T-helper 1 cell (primary cell): ENCODE results near the gene SMCP.

Source experiments
- DNase-seq, 5 donors: peaks; one replicate each; pipeline ENCODE4 v3.0.0-alpha.2; 2012 to 2020
- total RNA-seq, 4 donors: gene quantifications; one replicate each; lab custom pipeline; 2026; lab: John Stamatoyannopoulos, UW

The SMCP gene
- total RNA-seq, result 0 reads per million in 4 donors

GRCh38 chr1:152878042-152878441 is at the start of gene SMCP:
TSS of gene SMCP (plus strand) at chr1:152878322. CDS start at chr1:152884423, 6,101 bp downstream.
- no peak for DNase-seq

DNA sequence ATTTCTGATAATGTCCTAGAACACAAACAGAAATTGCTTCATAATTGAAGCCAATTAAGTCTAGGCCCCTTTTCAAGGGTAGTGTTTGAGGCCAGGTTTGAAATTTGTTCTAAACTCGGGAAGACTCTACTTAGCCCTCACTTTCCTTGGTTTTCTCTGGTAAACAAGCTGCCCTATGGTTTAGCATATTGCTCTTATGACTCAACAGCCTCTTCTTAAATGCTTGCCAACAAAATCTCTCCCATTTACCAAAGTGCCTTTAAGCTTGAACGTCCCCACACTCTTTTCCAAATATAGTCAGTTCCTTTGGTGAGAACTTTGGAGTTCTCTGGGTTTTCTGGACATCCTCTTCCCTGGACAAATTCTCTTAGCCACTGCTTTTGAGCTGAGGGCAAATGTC is 41.3 kb upstream of the SMCP start:
- no peak for DNase-seq

DNA sequence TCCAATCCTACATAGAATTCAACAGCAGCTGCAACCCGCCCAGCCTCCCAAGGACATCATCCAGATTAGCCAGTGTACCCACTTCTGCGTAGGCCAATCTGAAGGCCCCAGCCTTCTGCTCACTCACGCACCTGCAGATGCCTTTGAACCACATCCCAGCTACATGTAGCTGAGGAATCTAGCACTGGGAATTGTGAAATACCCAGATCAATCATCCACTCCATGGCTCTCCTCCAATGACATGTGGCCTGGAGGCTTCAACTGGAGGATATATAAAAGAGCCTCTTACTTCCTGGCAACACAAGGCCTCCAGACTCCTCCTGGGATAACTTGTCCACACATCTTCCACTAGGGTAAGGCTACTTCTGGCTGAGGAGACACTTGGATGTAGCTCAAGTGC is 35.6 kb upstream of the SMCP start, which contains the start of gene LCE6A:
Gene LCE6A (plus strand): TSS at position 301 of the 400 bp plus-strand sequence. CDS start 665 bp downstream, outside the sequence.
- DNase-seq, result no peak

DNA sequence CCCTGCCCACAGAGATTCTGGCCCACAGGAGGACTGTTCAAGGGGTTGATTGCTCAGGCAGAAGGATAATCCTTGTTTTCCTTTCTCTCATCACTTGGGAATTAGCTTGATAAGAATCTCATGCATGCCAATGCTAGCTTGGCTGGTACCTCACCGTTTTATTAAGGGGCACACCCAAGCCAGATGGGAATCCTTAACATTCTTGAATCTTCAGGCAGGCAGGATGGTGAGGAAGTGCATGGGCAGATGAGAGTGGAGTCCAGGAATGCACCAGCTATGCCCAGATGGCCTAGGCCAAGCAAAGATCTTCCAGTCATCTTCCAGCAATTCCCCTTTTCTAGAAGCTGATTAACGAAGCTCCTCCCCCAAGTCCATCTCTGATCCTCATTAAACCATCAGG is 22.5 kb upstream of the SMCP start:
- no peak for DNase-seq

DNA sequence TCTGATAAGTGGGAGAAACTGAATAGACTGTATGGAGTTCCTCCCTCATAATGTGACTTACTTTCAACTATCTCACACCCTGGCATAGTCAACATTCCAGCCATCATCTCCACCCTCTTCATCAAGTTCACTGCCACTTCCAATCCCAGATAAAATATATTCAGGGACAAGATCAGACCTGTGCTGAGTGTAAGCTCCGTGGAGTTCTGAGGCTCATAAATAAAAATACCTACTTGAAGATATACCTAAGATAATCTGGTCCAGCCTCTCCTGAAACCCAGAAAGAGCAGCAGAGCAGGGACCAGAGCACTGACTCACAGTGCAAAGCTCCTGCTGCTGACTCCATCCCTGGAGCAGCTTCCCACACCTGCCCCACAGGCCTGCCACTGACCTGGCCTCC is 20.1 kb upstream of the SMCP start:
- no peak for DNase-seq

- DNase-seq, result no peak
Observed at GRCh38 chr1:152859696-152860095, 18.4 kb upstream of the SMCP start, which contains the start of gene LCE7A. TSS of gene LCE7A (plus strand) at chr1:152859996. CDS start at chr1:152860698, 702 bp downstream.

GRCh38 chr1:152860129-152860528 is 18.0 kb upstream of the SMCP start:
- no peak for DNase-seq

GRCh38 chr1:152861374-152861773 is 16.7 kb upstream of the SMCP start:
- no peak for DNase-seq

DNA sequence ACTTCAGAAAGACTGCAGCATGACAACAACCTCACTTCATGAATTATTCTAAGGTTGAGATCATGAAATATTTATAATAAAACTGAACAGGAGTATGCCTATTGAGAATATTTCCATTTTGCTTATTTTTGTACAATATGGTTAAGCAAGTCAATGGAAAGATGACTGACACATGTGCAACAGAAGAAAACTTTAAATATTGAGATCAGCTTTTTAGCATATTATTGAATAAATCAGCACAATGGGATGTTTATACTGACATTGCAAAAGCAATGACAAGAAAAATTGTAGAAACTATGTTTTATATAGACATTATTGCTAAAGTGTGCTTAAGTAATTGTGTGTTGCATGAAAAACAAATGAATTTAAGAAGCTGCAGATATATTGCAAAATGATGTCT is 13.7 kb upstream of the SMCP start:
- no peak for DNase-seq

DNA sequence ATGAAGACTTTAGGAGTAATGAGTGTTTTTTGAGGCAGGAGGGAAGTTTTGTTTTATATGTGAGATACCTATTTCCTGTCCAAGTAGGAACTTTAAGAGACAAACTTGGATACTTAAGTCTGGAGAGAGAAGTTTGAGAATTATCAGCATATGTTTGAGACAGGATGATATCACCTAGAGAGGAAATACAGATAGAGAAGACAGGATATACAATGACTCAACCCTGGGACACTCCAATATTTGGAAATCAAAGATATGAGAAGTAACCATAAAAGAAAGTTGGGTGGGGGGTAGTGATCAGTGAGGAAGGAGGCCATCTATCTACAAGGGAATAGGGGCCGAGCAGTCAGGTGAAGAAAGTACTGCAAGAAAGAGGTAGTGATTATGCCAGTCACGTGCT is 11.8 kb upstream of the SMCP start:
- DNase-seq, result no peak

DNA sequence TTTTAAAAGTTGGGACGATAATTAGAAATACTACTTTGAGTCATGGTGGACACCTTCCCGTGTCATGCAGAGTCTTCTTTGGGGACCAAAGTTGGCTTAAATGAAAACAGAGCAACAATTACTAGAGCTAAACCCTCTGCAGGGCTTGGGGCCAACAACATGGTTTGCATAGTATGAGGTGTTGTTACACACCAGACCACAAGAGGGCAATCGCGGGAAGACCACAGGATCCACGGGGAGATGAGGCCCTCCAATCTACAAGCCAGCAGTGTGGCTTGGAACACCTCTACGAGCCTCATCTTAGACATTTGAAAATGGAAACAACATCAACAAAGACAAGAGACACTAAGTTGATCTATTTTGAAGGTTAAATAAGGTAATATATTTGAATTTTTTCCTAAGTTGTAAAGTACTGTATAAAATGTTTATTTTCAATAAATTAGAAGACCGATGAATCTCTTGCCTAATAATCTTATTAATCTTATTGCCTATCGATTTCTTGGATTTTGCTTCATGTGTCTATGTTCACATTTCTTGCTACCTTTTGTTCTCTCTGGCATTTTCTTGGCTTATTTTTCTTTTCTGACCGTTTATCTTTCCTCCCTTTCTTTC is 8.2 kb upstream of the SMCP start:
- peak in 4 of 5 donors; percentile 16 to 46 (median 22) for DNase-seq

- no peak for DNase-seq
Observed at GRCh38 chr1:152870831-152871730, 7.0 kb upstream of the SMCP start.

GRCh38 chr1:152871731-152872126 is 6.4 kb upstream of the SMCP start:
- no peak for DNase-seq

- no peak for DNase-seq
Observed at GRCh38 chr1:152873495-152873894, 4.6 kb upstream of the SMCP start.

GRCh38 chr1:152876827-152877226 is 1.3 kb upstream of the SMCP start:
- DNase-seq, result no peak

- DNase-seq, result no peak
Observed at GRCh38 chr1:152879559-152880198, 1.6 kb downstream of the SMCP start.

DNA sequence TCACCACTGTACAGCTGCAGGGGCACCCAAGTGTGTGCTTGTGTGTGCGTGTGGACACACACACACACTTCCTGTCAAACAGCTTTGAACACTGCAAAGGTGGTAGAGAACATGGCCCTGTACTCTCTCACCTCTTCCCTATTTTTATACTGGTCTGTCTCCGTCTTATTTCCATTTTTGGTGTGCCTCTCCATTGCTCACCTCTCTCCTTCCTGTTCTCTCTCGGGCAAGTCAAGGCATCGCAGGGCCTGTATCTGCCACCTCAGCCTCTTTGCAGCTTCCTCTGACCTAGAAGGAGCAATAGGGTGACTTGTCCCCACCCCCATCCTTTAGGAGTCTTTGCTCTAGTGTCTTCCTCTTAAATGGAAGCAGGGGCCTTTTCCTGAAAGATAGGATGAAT is 2.2 kb downstream of the SMCP start:
- no peak for DNase-seq

DNA sequence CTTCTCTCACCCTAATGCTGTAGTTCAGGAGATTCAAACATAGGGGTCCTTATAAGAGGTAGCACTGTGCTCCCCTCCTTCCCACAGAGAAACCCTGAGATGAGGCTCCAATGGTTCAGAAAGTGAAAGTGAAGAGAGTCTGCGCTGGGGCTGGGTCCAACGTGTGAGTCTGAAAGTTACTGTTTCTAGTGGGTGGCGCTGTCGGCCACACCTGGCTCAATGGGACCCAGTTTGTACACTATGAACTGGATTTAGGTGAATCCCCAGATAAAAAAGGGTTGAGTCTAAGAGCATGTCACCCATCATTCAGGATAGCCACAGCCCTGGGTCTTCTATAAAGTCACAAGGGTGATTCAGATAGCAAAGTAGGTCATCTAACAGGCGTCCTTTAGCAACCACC is 2.8 kb downstream of the SMCP start:
- DNase-seq, result no peak

GRCh38 chr1:152884085-152884484 is 6.0 kb downstream of the SMCP start:
- no peak for DNase-seq

- DNase-seq, result no peak
Observed at GRCh38 chr1:152884506-152884905, 6.4 kb downstream of the SMCP start.

DNA sequence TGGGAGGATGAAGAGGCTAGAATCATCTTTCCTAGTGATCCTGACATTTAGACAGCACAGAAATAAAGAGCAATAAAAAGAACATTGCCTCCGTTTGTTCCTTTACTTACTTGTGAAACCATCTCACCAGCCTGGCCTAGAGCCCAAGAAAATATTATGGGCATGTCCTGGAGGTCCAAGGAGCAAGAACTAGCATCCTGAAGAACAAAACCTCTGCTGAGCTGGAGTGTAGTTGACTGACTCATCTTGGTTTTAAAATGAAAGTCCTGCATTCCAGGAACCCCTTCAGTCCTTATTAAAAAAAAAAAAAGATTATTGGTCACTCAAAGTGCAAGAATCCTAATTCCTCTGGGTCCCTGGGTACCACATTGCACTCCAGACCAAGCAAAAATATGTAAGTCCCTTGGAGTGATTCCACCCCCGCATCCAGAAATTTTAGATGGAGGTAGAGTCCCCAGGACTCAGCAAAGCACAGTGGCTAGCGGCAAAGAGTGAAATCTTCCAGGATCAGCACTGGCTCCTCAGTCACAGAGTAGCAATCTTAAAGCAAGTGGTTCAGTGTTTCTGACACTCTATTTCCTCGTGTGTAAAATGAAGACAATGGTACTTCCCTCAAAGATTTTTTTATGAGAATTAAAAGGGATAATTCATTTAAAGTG is 7.0 kb downstream of the SMCP start:
- DNase-seq, result no peak

- no peak for DNase-seq
Observed at GRCh38 chr1:152886085-152886484, 8.0 kb downstream of the SMCP start.
